ENCODE measurements around the gene AXDND1. TPM values are rescaled to one million over a fixed set of nuclear protein-coding genes. Genes with fewer than 3 reads are reported as not detected.

Gene AXDND1
- total RNA-seq, 1 donor from 2014 or later = not detected

- Mint-ChIP-seq H3K9me3 (ENCODE audit: unreplicated experiment) (peaks cover 3% of the 10 kb centered on the region), H3K4me3 (ENCODE audit: unreplicated experiment) (no peak overlapping the region), H3K27ac (ENCODE audit: unreplicated experiment) (no peak overlapping the region), H3K4me1 (ENCODE audit: low read depth, unreplicated experiment) (peaks cover 2% of the 10 kb centered on the region), H3K27me3 (ENCODE audit: unreplicated experiment) (peaks cover 1% of the 10 kb centered on the region), H3K36me3 (ENCODE audit: unreplicated experiment) (no peaks in the 10 kb centered on the region)
- no peak for DNase-seq
- TF ChIP-seq CTCF (IDR thresholded peaks at IDR 0.05; ENCODE audit: partially characterized antibody, unreplicated experiment) = no peak
Measured at GRCh38 chr1:179334440-179334839, 31.3 kb upstream of the AXDND1 start.

- H3K27ac Mint-ChIP-seq (ENCODE audit: unreplicated experiment) = no peak overlapping the region
- peaks cover 2% of the 10 kb centered on the region for H3K4me1 Mint-ChIP-seq (ENCODE audit: low read depth, unreplicated experiment)
Measured at GRCh38 chr1:179337288-179337687, 28.5 kb upstream of the AXDND1 start.

GRCh38 chr1:179337942-179338560 lies 27.7 kb upstream of the AXDND1 start:
- TF ChIP-seq CTCF (IDR thresholded peaks at IDR 0.05; ENCODE audit: partially characterized antibody, unreplicated experiment) = no peak
- no peak for DNase-seq
- Mint-ChIP-seq H3K4me3 (ENCODE audit: unreplicated experiment) (no peak overlapping the region), H3K27ac (ENCODE audit: unreplicated experiment) (no peak overlapping the region), H3K4me1 (ENCODE audit: low read depth, unreplicated experiment) (no peaks in the 10 kb centered on the region), H3K27me3 (ENCODE audit: unreplicated experiment) (no peaks in the 10 kb centered on the region), H3K36me3 (ENCODE audit: unreplicated experiment) (no peaks in the 10 kb centered on the region), H3K9me3 (ENCODE audit: unreplicated experiment) (no peaks in the 10 kb centered on the region)

More at GRCh38 chr1:179337288-179337687, 28.5 kb upstream of the AXDND1 start:
- H3K4me3 Mint-ChIP-seq (ENCODE audit: unreplicated experiment) = no peak overlapping the region
- no peaks in the 10 kb centered on the region for H3K27me3 Mint-ChIP-seq (ENCODE audit: unreplicated experiment)
- no peaks in the 10 kb centered on the region for H3K36me3 Mint-ChIP-seq (ENCODE audit: unreplicated experiment)
- DNase-seq = no peak
- no peak for TF ChIP-seq CTCF (IDR thresholded peaks at IDR 0.05; ENCODE audit: partially characterized antibody, unreplicated experiment)
- H3K9me3 Mint-ChIP-seq (ENCODE audit: unreplicated experiment) = no peaks in the 10 kb centered on the region

- Mint-ChIP-seq H3K27me3 (ENCODE audit: unreplicated experiment) (no peaks in the 10 kb centered on the region), H3K9me3 (ENCODE audit: unreplicated experiment) (no peaks in the 10 kb centered on the region), H3K27ac (ENCODE audit: unreplicated experiment) (no peak overlapping the region), H3K4me1 (ENCODE audit: low read depth, unreplicated experiment) (no peaks in the 10 kb centered on the region), H3K36me3 (ENCODE audit: unreplicated experiment) (no peaks in the 10 kb centered on the region), H3K4me3 (ENCODE audit: unreplicated experiment) (no peak overlapping the region)
- TF ChIP-seq CTCF (IDR thresholded peaks at IDR 0.05; ENCODE audit: partially characterized antibody, unreplicated experiment) = no peak
- DNase-seq = no peak
Measured at GRCh38 chr1:179340918-179341317, 24.9 kb upstream of the AXDND1 start.

- no peak overlapping the region for H3K27ac Mint-ChIP-seq (ENCODE audit: unreplicated experiment)
- no peaks in the 10 kb centered on the region for H3K36me3 Mint-ChIP-seq (ENCODE audit: unreplicated experiment)
- TF ChIP-seq CTCF (IDR thresholded peaks at IDR 0.05; ENCODE audit: partially characterized antibody, unreplicated experiment) = no peak
- H3K9me3 Mint-ChIP-seq (ENCODE audit: unreplicated experiment) = no peaks in the 10 kb centered on the region
- H3K4me3 Mint-ChIP-seq (ENCODE audit: unreplicated experiment) = no peak overlapping the region
- DNase-seq = no peak
- H3K4me1 Mint-ChIP-seq (ENCODE audit: low read depth, unreplicated experiment) = no peaks in the 10 kb centered on the region
- H3K27me3 Mint-ChIP-seq (ENCODE audit: unreplicated experiment) = no peaks in the 10 kb centered on the region
Measured at GRCh38 chr1:179341943-179342547, 23.7 kb upstream of the AXDND1 start.
